MM.1S (cell line): Measurements from ENCODE around the gene PLD6.

ENCODE experiments used
- DNase-seq: peaks from one replicate; pipeline ENCODE4 v3.0.0-alpha.2; 2015
- H2AFZ ChIP-seq: fragments of 300-600 bp; sonication (generic); 2 replicates; pipeline ENCODE4 v1.6.0; 2016; ENCODE audit warnings: antibody characterized with exemption, low read length
- H3F3A ChIP-seq: fragments of 300-600 bp; sonication (generic); 2 replicates; pipeline ENCODE4 v1.6.1; 2016; ENCODE audit warnings: mild to moderate bottlenecking, antibody characterized with exemption, low read length, moderate library complexity, mixed read lengths; ENCODE audit not compliant: insufficient read depth
- H3K27ac ChIP-seq: fragments of 300-600 bp; sonication (generic); 2 replicates; pipeline ENCODE4 v1.5.1; 2016; ENCODE audit warnings: mild to moderate bottlenecking, low read length
- H3K27me3 ChIP-seq: fragments of 300-600 bp; sonication (generic); replicated peaks from 2 replicates; pipeline ENCODE4 v1.6.0; 2016; ENCODE audit warnings: low read length; ENCODE audit not compliant: insufficient read depth
- H3K36me3 ChIP-seq: fragments of 300-600 bp; sonication (generic); replicated peaks from 2 replicates; pipeline ENCODE4 v1.6.1; 2016; ENCODE audit warnings: mild to moderate bottlenecking, low read length, mixed read lengths; ENCODE audit not compliant: insufficient read depth
- H3K4me1 ChIP-seq: fragments of 300-600 bp; sonication (generic); 2 replicates; pipeline ENCODE4 v1.6.1; 2016; ENCODE audit warnings: low read length, mixed read lengths
- H3K4me2 ChIP-seq: fragments of 300-600 bp; sonication (generic); 2 replicates; pipeline ENCODE4 v1.6.0; 2016; ENCODE audit warnings: low read depth, low read length
- H3K4me3 ChIP-seq: fragments of 300-600 bp; sonication (generic); 2 replicates; pipeline ENCODE4 v1.5.1; 2016; ENCODE audit warnings: low read length, mixed read lengths
- H3K79me2 ChIP-seq: fragments of 300-600 bp; sonication (generic); 2 replicates; pipeline ENCODE4 v1.6.1; 2016; ENCODE audit warnings: mixed run types, low read length, mixed read lengths
- H3K9ac ChIP-seq: fragments of 300-600 bp; sonication (generic); 2 replicates; pipeline ENCODE4 v1.6.1; 2016; ENCODE audit warnings: low read length, mixed read lengths
- H3K9me2 ChIP-seq: fragments of 300-600 bp; sonication (generic); replicated peaks from 2 replicates; pipeline ENCODE4 v1.6.1; 2016; ENCODE audit warnings: mild to moderate bottlenecking, low read length, mixed read lengths; ENCODE audit not compliant: insufficient read depth
- H3K9me3 ChIP-seq: fragments of 300-600 bp; sonication (generic); replicated peaks from 2 replicates; pipeline ENCODE4 v1.6.1; 2016; ENCODE audit warnings: mild to moderate bottlenecking, low read length, mixed read lengths; ENCODE audit not compliant: insufficient read depth
- H4K20me1 ChIP-seq: fragments of 300-600 bp; sonication (generic); 2 replicates; pipeline ENCODE4 v1.6.1; 2016; ENCODE audit warnings: mild to moderate bottlenecking, low read length, moderate library complexity, mixed read lengths; ENCODE audit not compliant: insufficient read depth
- CTCF ChIP-seq: fragments of 300-600 bp; sonication (generic); IDR thresholded peaks from 2 replicates; pipeline ENCODE4 v1.5.1; 2016; ENCODE audit warnings: antibody characterized with exemption, low read length, mixed read lengths
- EZH2 ChIP-seq: fragments of 300-600 bp; sonication (generic); optimal IDR thresholded peaks from 2 replicates; pipeline ENCODE3; 2017; ENCODE audit warnings: low read depth, mild to moderate bottlenecking, antibody characterized with exemption, low read length, mixed read lengths
- EZH2phosphoT487 ChIP-seq: fragments of 300-600 bp; sonication (generic); IDR thresholded peaks from 2 replicates; pipeline ENCODE4 v1.6.1; 2018; ENCODE audit warnings: antibody characterized with exemption, low read length

Gene PLD6

GRCh38 chr17:17154981-17155380 lies 51.2 kb downstream of the PLD6 start:
- H3K4me3 ChIP-seq, result no peak overlapping the region
- TF ChIP-seq EZH2 (no peak), EZH2phosphoT487 (no peak), CTCF (no peak)
- DNase-seq, result no peak
- H3K4me2 ChIP-seq, result no peak overlapping the region
- H3K27me3 ChIP-seq, result no peaks in the 10 kb centered on the region
- H3K9ac ChIP-seq, result no peak overlapping the region
- no peaks in the 10 kb centered on the region for H3K4me1 ChIP-seq
- 0 out of 2 replicates have a peak, but pooled peaks cover 5% of the 10 kb centered on the region for H3K36me3 ChIP-seq
- no peaks in the 10 kb centered on the region for H3F3A ChIP-seq
- no peak overlapping the region for H3K27ac ChIP-seq
- H3K9me3 ChIP-seq, result no peaks in the 10 kb centered on the region
- H3K79me2 ChIP-seq, result no peaks in the 10 kb centered on the region
- H4K20me1 ChIP-seq, result no peaks in the 10 kb centered on the region
- no peaks in the 10 kb centered on the region for H3K9me2 ChIP-seq
- no peak overlapping the region for H2AFZ ChIP-seq

GRCh38 chr17:17154556-17154955 lies 51.6 kb downstream of the PLD6 start:
- no peak for DNase-seq
- Histone ChIP-seq H4K20me1 (no peaks in the 10 kb centered on the region), H3K9ac (no peak overlapping the region), H3K27me3 (no peaks in the 10 kb centered on the region), H3K9me2 (no peaks in the 10 kb centered on the region), H3K27ac (no peak overlapping the region), H3K4me2 (no peak overlapping the region), H2AFZ (no peak overlapping the region), H3K4me1 (no peaks in the 10 kb centered on the region), H3K36me3 (0 out of 2 replicates have a peak, but pooled peaks cover 5% of the 10 kb centered on the region), H3K9me3 (no peaks in the 10 kb centered on the region), H3K4me3 (no peak overlapping the region), H3F3A (no peaks in the 10 kb centered on the region), H3K79me2 (no peaks in the 10 kb centered on the region)
- TF ChIP-seq CTCF, result no peak
- no peak for TF ChIP-seq EZH2phosphoT487
- no peak for TF ChIP-seq EZH2

GRCh38 chr17:17153709-17154108 lies 52.4 kb downstream of the PLD6 start:
- Histone ChIP-seq H3K4me1 (no peaks in the 10 kb centered on the region), H3K4me3 (no peak overlapping the region), H2AFZ (no peak overlapping the region), H3K9ac (no peak overlapping the region), H3K79me2 (no peaks in the 10 kb centered on the region), H4K20me1 (no peaks in the 10 kb centered on the region), H3K36me3 (0 out of 2 replicates have a peak, but pooled peaks cover 5% of the 10 kb centered on the region), H3K9me2 (no peaks in the 10 kb centered on the region), H3F3A (no peaks in the 10 kb centered on the region), H3K27ac (no peak overlapping the region), H3K4me2 (no peak overlapping the region), H3K27me3 (no peaks in the 10 kb centered on the region), H3K9me3 (no peaks in the 10 kb centered on the region)
- DNase-seq, result no peak
- TF ChIP-seq EZH2phosphoT487, result no peak
- TF ChIP-seq EZH2, result no peak
- TF ChIP-seq CTCF, result no peak
